Astrocyte (in vitro differentiated cells and primary cell): Measurements from ENCODE around the gene CALD1. TPM values are rescaled to one million over a fixed set of nuclear protein-coding genes. Genes with fewer than 3 reads are reported as not detected.

Experiments used
- DNase-seq: peaks from one replicate; pipeline ENCODE4 v3.0.0-alpha.2; 2010; ENCODE audit warnings: low read depth
- FAIRE-seq: peaks from 2 replicates; lab custom pipeline; 2011; peaks lifted over from hg19 to GRCh38; lab: Jason Lieb, UNC
- H2AFZ ChIP-seq: 2 replicates; pipeline ENCODE4 v1.6.0; 2012; ENCODE audit warnings: low read depth, low read length, inconsistent platforms
- H3K27ac ChIP-seq: 2 replicates; pipeline ENCODE4 v1.5.1; 2011; ENCODE audit warnings: low read depth, low read length, inconsistent platforms
- H3K27me3 ChIP-seq: 2 replicates; pipeline ENCODE4 v1.6.0; 2011; ENCODE audit warnings: low read length, inconsistent platforms; ENCODE audit not compliant: insufficient read depth
- H3K36me3 ChIP-seq: 2 replicates; pipeline ENCODE4 v1.5.1; 2011; ENCODE audit warnings: low read length, inconsistent platforms; ENCODE audit not compliant: insufficient read depth
- H3K4me1 ChIP-seq: 2 replicates; pipeline ENCODE4 v1.5.1; 2011; ENCODE audit warnings: low read length, inconsistent platforms; ENCODE audit not compliant: insufficient read depth
- H3K4me2 ChIP-seq: 2 replicates; pipeline ENCODE4 v1.6.0; 2012; ENCODE audit warnings: low read length, inconsistent platforms
- H3K4me3 ChIP-seq: 2 replicates; pipeline ENCODE4 v1.5.1; 2011; ENCODE audit warnings: low read depth, mild to moderate bottlenecking, low read length, inconsistent platforms; ENCODE audit not compliant: insufficient read depth
- H3K79me2 ChIP-seq: 2 replicates; pipeline ENCODE4 v1.6.0; 2012; ENCODE audit warnings: mild to moderate bottlenecking, low read length, inconsistent platforms; ENCODE audit not compliant: insufficient read depth
- H3K9ac ChIP-seq: 2 replicates; pipeline ENCODE4 v1.6.0; 2012; ENCODE audit warnings: mild to moderate bottlenecking, low read length, inconsistent platforms
- H3K9me3 ChIP-seq: 2 replicates; pipeline ENCODE4 v1.5.1; 2012; ENCODE audit warnings: low read depth, mild to moderate bottlenecking, low read length, inconsistent platforms; ENCODE audit not compliant: insufficient read depth
- H4K20me1 ChIP-seq: 2 replicates; pipeline ENCODE4 v1.6.0; 2012; ENCODE audit warnings: low read length, inconsistent platforms; ENCODE audit not compliant: insufficient read depth
- H3K27ac Mint-ChIP-seq: one replicate; pipeline ENCODE4 v1.8.0; 2021; ENCODE audit warnings: mild to moderate bottlenecking, mixed read lengths; ENCODE audit not compliant: unreplicated experiment
- H3K27me3 Mint-ChIP-seq: one replicate; pipeline ENCODE4 v1.8.0; 2021; ENCODE audit warnings: low read depth, mixed read lengths; ENCODE audit not compliant: unreplicated experiment
- H3K36me3 Mint-ChIP-seq: one replicate; pipeline ENCODE4 v1.8.0; 2021; ENCODE audit warnings: low read depth, mixed read lengths; ENCODE audit not compliant: unreplicated experiment
- H3K4me1 Mint-ChIP-seq: one replicate; pipeline ENCODE4 v1.8.0; 2021; ENCODE audit warnings: low read depth, mixed read lengths; ENCODE audit not compliant: unreplicated experiment
- H3K4me3 Mint-ChIP-seq: one replicate; pipeline ENCODE4 v1.8.0; 2021; ENCODE audit warnings: mild to moderate bottlenecking, moderate library complexity, mixed read lengths; ENCODE audit not compliant: unreplicated experiment
- H3K9me3 Mint-ChIP-seq: one replicate; pipeline ENCODE4 v1.8.0; 2021; ENCODE audit warnings: mild to moderate bottlenecking, mixed read lengths; ENCODE audit not compliant: unreplicated experiment
- CTCF ChIP-seq: IDR thresholded peaks from 2 replicates; pipeline ENCODE4 v1.5.1; 2011; ENCODE audit warnings: low read depth, mild to moderate bottlenecking, inconsistent platforms, low read length, moderate library complexity; ENCODE audit not compliant: insufficient read depth
- EZH2 ChIP-seq: IDR thresholded peaks from 2 replicates; pipeline ENCODE4 v1.6.1; 2012; ENCODE audit warnings: mild to moderate bottlenecking, low read length, inconsistent platforms; ENCODE audit not compliant: insufficient read depth
- total RNA-seq: library from RNA; stranded (reverse); gene quantifications from 2 replicates; pipeline ENCODE4 v1.2.1, GENCODE V29; 2021

CALD1 gene
- total RNA-seq, 1 donor from 2014 or later: 1,872 TPM

GRCh38 chr7:134836447-134836846 lies 57.0 kb downstream of the CALD1 start:
- Histone ChIP-seq H4K20me1 (peaks cover 88% of the 10 kb centered on the region), H3K4me2 (no peak overlapping the region), H3K4me3 (no peak overlapping the region), H3K9ac (peak overlapping the region; percentile 62), H3K9me3 (no peaks in the 10 kb centered on the region), H3K27me3 (no peaks in the 10 kb centered on the region), H2AFZ (no peak overlapping the region), H3K4me1 (peaks cover 10% of the 10 kb centered on the region), H3K79me2 (peaks cover 100% of the 10 kb centered on the region), H3K36me3 (peaks cover 23% of the 10 kb centered on the region), H3K27ac (peak overlapping the region; percentile 91)
- DNase-seq: peak; percentile 44
- Mint-ChIP-seq H3K27ac (peak overlapping the region; percentile 67), H3K4me1 (peaks cover 74% of the 10 kb centered on the region), H3K4me3 (no peak overlapping the region), H3K27me3 (no peaks in the 10 kb centered on the region), H3K36me3 (peaks cover 6% of the 10 kb centered on the region), H3K9me3 (no peaks in the 10 kb centered on the region)
- FAIRE-seq: peak; percentile 45
- TF ChIP-seq EZH2: no peak
- TF ChIP-seq CTCF: no peak

- Histone ChIP-seq H3K79me2 (peaks cover 100% of the 10 kb centered on the region), H3K36me3 (peaks cover 32% of the 10 kb centered on the region), H3K27ac (peak overlapping the region; percentile 11), H4K20me1 (peaks cover 88% of the 10 kb centered on the region), H3K4me3 (no peak overlapping the region), H3K9ac (no peak overlapping the region), H3K4me1 (peaks cover 20% of the 10 kb centered on the region), H3K9me3 (no peaks in the 10 kb centered on the region), H3K27me3 (no peaks in the 10 kb centered on the region), H2AFZ (no peak overlapping the region), H3K4me2 (no peak overlapping the region)
- FAIRE-seq: no peak
- Mint-ChIP-seq H3K4me3 (peak overlapping the region; percentile 21), H3K27me3 (no peaks in the 10 kb centered on the region), H3K27ac (peak overlapping the region; percentile 97), H3K4me1 (peaks cover 78% of the 10 kb centered on the region), H3K36me3 (peaks cover 21% of the 10 kb centered on the region), H3K9me3 (no peaks in the 10 kb centered on the region)
- no peak for DNase-seq
- TF ChIP-seq CTCF: no peak
- no peak for TF ChIP-seq EZH2
Measured at GRCh38 chr7:134839298-134839697, 59.9 kb downstream of the CALD1 start.

- H3K79me2 ChIP-seq: peaks cover 100% of the 10 kb centered on the region
- no peak overlapping the region for H3K4me2 ChIP-seq
- H2AFZ ChIP-seq: no peak overlapping the region
- Mint-ChIP-seq H3K27ac (peak overlapping the region; percentile 87), H3K4me1 (peaks cover 86% of the 10 kb centered on the region), H3K9me3 (no peaks in the 10 kb centered on the region), H3K36me3 (peaks cover 40% of the 10 kb centered on the region), H3K4me3 (no peak overlapping the region), H3K27me3 (no peaks in the 10 kb centered on the region)
- no peaks in the 10 kb centered on the region for H3K9me3 ChIP-seq
- no peak overlapping the region for H3K4me3 ChIP-seq
- H3K9ac ChIP-seq: peak overlapping the region; percentile 19
- peak overlapping the region; percentile 40 for H3K27ac ChIP-seq
- H3K27me3 ChIP-seq: no peaks in the 10 kb centered on the region
- DNase-seq (no peak), FAIRE-seq (no peak)
- TF ChIP-seq CTCF (no peak), EZH2 (no peak)
- H3K36me3 ChIP-seq: peaks cover 54% of the 10 kb centered on the region
- peaks cover 13% of the 10 kb centered on the region for H3K4me1 ChIP-seq
- H4K20me1 ChIP-seq: peaks cover 89% of the 10 kb centered on the region
Measured at GRCh38 chr7:134842062-134842461, 62.6 kb downstream of the CALD1 start.
